Measurements from ENCODE around the gene ZWILCH.
A peak's percentile ranks its signal among the peaks of the same experiment; 100 is the strongest.

ZWILCH gene

DNA sequence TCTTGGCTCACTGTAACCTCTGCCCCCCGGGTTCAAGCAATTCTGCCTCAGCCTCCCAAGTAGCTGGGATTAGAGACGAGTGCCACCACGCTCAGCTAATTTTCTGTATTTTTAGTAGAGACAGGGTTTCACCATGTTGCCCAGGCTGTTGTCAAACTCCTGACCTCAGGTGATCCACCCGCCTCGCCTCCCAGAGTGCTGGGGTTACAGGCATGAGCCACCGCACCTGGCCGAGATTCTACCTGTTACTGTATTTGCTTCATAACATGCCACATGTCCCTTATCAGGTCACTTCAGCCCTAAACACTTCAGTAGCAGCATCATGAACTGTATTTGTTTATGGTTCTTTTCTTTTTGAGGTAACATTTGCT lies 68.2 kb downstream of the ZWILCH start:
- Histone ChIP-seq H3K27me3 (ENCODE audit: control insufficient read depth, insufficient read depth, low read length) (no peaks in the 10 kb centered on the region), H3K4me3 (ENCODE audit: low read length) (no peak overlapping the region), H3K36me3 (ENCODE audit: control insufficient read depth, low read depth, low read length) (no peaks in the 10 kb centered on the region)

DNA sequence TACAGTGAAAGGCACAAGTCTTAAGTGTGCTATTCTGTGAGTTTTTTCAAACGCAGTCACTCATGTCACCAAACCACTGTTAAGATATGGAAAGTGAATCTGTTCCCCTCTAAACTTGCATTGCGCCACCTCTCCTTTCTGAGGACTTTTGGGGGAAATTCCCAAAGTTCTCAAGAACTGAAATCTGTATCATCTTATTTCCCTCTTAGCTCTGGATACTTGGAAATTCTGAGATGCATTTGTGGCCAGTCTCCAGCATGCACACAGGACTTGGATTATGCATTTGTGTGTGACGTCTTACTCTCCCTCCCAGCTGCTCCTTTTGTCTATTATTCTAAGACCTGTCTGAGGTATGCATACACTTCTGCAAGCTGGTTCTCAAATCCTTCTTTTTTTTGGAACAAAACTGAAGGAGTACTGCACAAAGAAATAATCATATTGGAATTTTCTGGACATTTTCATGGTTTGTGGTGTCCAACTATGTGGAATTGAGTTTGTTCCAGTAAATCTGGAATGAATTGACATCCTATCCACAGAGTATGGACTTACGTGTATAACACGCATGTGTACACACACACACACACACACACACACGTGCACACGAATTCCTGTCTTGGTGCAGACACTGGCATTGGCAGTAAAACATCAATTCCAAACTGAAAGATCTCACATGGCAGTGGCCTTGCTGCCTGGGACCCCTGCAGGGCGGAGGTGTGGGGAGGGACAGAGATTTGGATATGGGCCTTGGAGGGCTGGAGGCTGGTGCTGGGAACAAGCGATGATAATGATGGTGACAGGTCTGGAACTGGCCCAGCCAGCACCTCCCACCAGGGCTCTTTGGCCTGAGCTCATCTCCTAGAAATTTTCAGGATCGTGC lies 68.8 kb downstream of the ZWILCH start:
- Histone ChIP-seq H3K36me3 (ENCODE audit: control insufficient read depth, low read depth, low read length) (no peaks in the 10 kb centered on the region), H3K4me1 (ENCODE audit: control insufficient read depth, low read depth, low read length) (no peaks in the 10 kb centered on the region), H3K9ac (ENCODE audit: low read length) (no peak overlapping the region), H3K27me3 (ENCODE audit: control insufficient read depth, insufficient read depth, low read length) (no peaks in the 10 kb centered on the region), H3K27ac (ENCODE audit: low read length) (no peak overlapping the region), H3K9me3 (ENCODE audit: control insufficient read depth, low read depth, low read length) (no peaks in the 10 kb centered on the region), H3K4me3 (ENCODE audit: low read length) (no peak overlapping the region)

More for the DNA sequence above, 68.2 kb downstream of the ZWILCH start:
- H3K9me3 ChIP-seq (ENCODE audit: control insufficient read depth, low read depth, low read length), result no peaks in the 10 kb centered on the region
- H3K9ac ChIP-seq (ENCODE audit: low read length), result no peak overlapping the region
- no peak overlapping the region for H3K27ac ChIP-seq (ENCODE audit: low read length)
- no peaks in the 10 kb centered on the region for H3K4me1 ChIP-seq (ENCODE audit: control insufficient read depth, low read depth, low read length)

DNA sequence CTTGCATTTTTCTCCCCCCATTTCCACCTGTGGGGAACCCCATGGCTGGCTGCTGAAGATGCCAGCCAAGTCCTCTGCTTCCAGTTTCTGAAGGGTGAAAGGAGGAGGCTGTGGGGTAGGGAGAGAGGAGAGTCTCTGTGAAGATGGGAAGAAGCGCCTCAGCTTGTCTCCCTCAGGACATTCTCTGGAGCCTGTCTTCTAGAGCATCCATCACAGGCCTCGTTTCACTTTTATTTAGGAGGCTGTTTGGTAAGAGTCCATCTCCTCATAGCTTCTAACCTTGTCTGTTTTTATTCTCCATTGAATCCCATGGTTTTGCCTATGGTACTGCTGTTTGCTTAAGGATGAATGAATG lies 69.4 kb downstream of the ZWILCH start:
- no peaks in the 10 kb centered on the region for H3K9me3 ChIP-seq (ENCODE audit: control insufficient read depth, low read depth, low read length)
- H3K27ac ChIP-seq (ENCODE audit: low read length), result no peak overlapping the region
- H3K9ac ChIP-seq (ENCODE audit: low read length), result no peak overlapping the region
- no peak overlapping the region for H3K4me3 ChIP-seq (ENCODE audit: low read length)
- H3K27me3 ChIP-seq (ENCODE audit: control insufficient read depth, insufficient read depth, low read length), result no peaks in the 10 kb centered on the region
- no peaks in the 10 kb centered on the region for H3K4me1 ChIP-seq (ENCODE audit: control insufficient read depth, low read depth, low read length)
- H3K36me3 ChIP-seq (ENCODE audit: control insufficient read depth, low read depth, low read length), result no peaks in the 10 kb centered on the region

DNA sequence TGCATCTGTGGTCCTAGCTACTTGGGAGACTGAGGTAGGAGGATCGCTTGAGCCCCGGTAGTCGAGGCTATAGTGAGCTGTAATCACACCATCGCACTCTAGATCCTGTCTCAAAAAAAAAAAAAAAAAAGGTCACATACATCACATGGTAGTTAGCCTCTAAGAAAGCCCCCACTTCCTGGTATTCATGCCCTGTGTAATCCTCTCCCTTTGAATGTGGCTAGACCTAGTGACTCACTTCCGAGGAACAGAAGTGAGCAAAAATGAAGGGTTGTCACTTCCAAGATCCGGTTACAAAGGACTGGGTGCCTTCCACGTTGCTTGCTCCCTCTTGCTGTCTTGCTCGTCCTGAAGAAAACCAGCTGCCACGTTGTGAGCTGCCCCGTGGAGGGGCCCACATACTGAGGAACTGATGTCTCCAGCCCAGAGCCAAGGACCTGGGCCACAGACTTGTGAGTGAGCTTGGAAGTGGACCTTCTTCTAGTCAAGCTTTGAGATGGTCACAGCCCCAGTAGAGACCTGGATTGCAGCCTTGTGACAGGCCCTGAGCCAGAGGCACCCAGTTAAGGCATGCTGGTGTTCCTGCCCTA lies 73.3 kb downstream of the ZWILCH start:
- no peaks in the 10 kb centered on the region for H3K4me1 ChIP-seq (ENCODE audit: control insufficient read depth, low read depth, low read length)
- no peak overlapping the region for H3K9ac ChIP-seq (ENCODE audit: low read length)
- H3K27me3 ChIP-seq (ENCODE audit: control insufficient read depth, insufficient read depth, low read length), result no peaks in the 10 kb centered on the region
- no peak overlapping the region for H3K4me3 ChIP-seq (ENCODE audit: low read length)
- no peaks in the 10 kb centered on the region for H3K9me3 ChIP-seq (ENCODE audit: control insufficient read depth, low read depth, low read length)
- no peaks in the 10 kb centered on the region for H3K36me3 ChIP-seq (ENCODE audit: control insufficient read depth, low read depth, low read length)
- no peak overlapping the region for H3K27ac ChIP-seq (ENCODE audit: low read length)

DNA sequence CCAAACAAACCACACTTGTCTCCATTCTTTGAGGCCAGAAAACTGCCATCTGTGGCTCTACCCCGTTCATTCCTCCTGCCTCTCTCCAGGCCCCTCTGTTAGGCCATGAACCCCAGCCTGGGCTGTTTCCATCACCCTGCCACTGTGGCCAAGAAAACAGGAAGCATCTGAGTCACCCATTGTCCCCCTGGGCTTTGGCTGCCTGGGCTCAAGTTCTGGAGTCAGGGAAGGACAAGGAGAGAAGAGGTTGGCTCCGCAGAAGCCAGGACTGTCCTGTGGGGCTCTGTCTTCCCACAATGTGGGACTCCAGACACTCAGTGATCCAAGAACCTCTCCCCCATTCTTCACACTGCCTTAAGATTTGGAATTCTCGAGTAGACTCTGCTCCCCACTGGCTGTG lies 75.5 kb downstream of the ZWILCH start:
- Histone ChIP-seq H3K27me3 (ENCODE audit: control insufficient read depth, insufficient read depth, low read length) (no peaks in the 10 kb centered on the region), H3K4me1 (ENCODE audit: control insufficient read depth, low read depth, low read length) (no peaks in the 10 kb centered on the region), H3K9me3 (ENCODE audit: control insufficient read depth, low read depth, low read length) (no peaks in the 10 kb centered on the region), H3K9ac (ENCODE audit: low read length) (no peak overlapping the region), H3K4me3 (ENCODE audit: low read length) (no peak overlapping the region), H3K36me3 (ENCODE audit: control insufficient read depth, low read depth, low read length) (no peaks in the 10 kb centered on the region), H3K27ac (ENCODE audit: low read length) (no peak overlapping the region)

DNA sequence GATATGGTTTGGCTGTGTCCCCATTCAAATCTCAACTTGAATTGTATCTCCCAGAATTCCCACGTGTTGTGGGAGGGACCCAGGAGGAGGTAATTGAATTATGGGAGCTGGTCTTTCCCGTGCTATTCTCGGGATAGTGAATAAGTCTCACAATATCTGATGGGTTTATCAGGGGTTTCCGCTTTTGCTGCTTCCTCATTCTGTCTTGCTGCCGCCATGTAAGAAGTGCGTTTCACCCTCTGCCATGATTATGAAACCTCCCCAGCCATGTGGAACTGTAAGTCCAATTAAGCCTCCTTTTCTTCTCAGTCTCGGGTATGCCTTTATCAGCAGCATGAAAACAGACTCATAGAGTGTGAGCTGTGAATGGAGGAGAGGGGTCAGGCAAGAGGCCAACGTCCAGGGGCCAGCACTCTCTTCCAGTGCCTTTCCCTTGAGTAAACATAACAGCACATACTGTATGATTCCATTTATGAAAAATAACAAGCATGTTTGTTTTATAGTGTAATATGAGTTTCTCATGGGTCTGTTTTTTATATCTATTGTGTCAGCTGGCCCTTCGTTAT lies 76.9 kb downstream of the ZWILCH start:
- Histone ChIP-seq H3K9ac (ENCODE audit: low read length) (no peak overlapping the region), H3K4me3 (ENCODE audit: low read length) (no peak overlapping the region), H3K27me3 (ENCODE audit: control insufficient read depth, insufficient read depth, low read length) (no peaks in the 10 kb centered on the region), H3K27ac (ENCODE audit: low read length) (no peak overlapping the region), H3K4me1 (ENCODE audit: control insufficient read depth, low read depth, low read length) (peaks cover 4% of the 10 kb centered on the region), H3K9me3 (ENCODE audit: control insufficient read depth, low read depth, low read length) (no peaks in the 10 kb centered on the region), H3K36me3 (ENCODE audit: control insufficient read depth, low read depth, low read length) (no peaks in the 10 kb centered on the region)

DNA sequence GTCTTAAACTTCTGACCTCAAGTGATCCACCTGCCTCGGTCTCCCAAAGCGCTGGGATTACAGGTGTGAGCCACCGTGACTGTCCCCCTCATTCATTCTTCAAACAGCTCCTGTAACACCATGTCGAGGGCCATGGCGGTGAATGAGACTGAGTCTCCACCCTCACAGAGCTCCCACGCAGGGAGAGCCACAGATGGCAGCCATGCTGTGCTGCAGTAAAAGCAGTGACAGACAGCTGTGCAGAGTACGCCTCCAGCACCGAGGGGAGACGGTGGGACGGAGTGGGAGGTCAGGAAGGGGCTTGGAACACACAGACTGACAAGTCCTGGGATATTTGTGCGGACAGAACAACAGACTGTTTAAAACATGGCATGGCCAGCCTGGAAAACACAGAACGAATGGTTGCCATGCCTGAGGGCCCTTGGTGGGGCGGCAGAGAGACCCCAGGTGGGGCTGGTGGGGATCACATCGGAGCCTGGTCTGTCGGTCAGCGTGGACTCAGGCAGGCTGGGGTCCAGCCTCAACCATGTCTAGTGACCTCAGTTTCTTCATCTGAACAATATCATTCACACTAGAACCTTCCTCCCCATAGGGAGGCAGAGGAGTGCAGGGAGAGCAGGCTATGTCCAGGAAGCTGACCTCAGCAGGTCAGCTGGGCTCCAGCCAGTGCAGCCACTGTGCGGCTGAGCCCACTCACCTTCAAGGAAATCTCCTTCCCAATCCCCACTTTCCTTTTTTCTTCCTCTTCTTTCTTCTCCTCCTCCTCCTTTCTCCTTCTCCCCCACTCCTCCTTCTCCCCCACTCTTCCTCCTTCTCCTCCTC lies 81.2 kb downstream of the ZWILCH start:
- H3K36me3 ChIP-seq (ENCODE audit: control insufficient read depth, low read depth, low read length), result no peaks in the 10 kb centered on the region
- H3K4me1 ChIP-seq (ENCODE audit: control insufficient read depth, low read depth, low read length), result peaks cover 4% of the 10 kb centered on the region
- H3K9me3 ChIP-seq (ENCODE audit: control insufficient read depth, low read depth, low read length), result no peaks in the 10 kb centered on the region
- H3K4me3 ChIP-seq (ENCODE audit: low read length), result no peak overlapping the region
- H3K27ac ChIP-seq (ENCODE audit: low read length), result no peak overlapping the region
- H3K9ac ChIP-seq (ENCODE audit: low read length), result no peak overlapping the region
- no peaks in the 10 kb centered on the region for H3K27me3 ChIP-seq (ENCODE audit: control insufficient read depth, insufficient read depth, low read length)

DNA sequence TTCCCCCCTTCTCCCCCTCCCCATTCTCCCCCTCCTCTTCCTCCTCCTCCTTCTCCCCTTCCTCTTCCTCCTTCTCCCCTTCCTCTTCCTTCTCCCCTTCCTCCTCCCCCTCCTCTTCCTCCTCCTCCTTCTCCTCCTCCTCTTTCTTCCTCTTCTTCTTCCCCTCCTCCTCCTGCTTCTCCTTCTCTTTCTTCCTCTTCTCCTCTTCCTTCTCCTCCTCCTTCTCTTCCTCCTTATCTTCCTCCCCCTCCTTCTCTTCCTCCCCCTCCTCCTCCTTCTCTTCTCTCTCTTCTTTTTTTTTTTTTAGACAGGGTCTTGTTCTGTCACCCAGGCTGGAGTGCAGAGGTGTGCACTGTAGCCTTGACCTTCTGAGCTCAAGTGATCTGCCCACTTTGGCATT lies 81.9 kb downstream of the ZWILCH start:
- Histone ChIP-seq H3K36me3 (ENCODE audit: control insufficient read depth, low read depth, low read length) (no peaks in the 10 kb centered on the region), H3K27me3 (ENCODE audit: control insufficient read depth, insufficient read depth, low read length) (no peaks in the 10 kb centered on the region), H3K9me3 (ENCODE audit: control insufficient read depth, low read depth, low read length) (no peaks in the 10 kb centered on the region), H3K4me3 (ENCODE audit: low read length) (no peak overlapping the region), H3K27ac (ENCODE audit: low read length) (no peak overlapping the region), H3K4me1 (ENCODE audit: control insufficient read depth, low read depth, low read length) (peaks cover 4% of the 10 kb centered on the region), H3K9ac (ENCODE audit: low read length) (no peak overlapping the region)

DNA sequence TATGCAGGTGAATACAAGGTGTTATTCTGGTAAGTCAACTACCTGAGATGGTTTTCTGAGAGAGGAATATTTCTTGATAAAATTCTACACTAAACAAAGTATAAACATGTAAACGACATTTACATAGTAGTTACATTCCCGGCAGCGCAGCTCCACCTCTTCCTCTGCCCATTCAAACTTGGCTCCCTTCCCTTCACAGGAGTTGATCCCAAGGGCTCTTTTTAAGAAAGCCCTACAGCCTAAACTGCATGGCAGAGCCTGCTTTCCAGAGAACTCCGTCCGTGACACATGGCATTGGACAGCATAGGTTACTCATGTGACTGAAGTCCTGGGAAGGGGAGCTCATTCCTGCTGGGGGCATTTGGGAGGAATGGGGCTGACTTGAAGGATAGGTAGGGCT lies 82.6 kb downstream of the ZWILCH start:
- H3K9ac ChIP-seq (ENCODE audit: low read length), result no peak overlapping the region
- no peaks in the 10 kb centered on the region for H3K9me3 ChIP-seq (ENCODE audit: control insufficient read depth, low read depth, low read length)
- no peak overlapping the region for H3K27ac ChIP-seq (ENCODE audit: low read length)
- no peaks in the 10 kb centered on the region for H3K36me3 ChIP-seq (ENCODE audit: control insufficient read depth, low read depth, low read length)
- no peak overlapping the region for H3K4me3 ChIP-seq (ENCODE audit: low read length)
- peaks cover 4% of the 10 kb centered on the region for H3K4me1 ChIP-seq (ENCODE audit: control insufficient read depth, low read depth, low read length)
- H3K27me3 ChIP-seq (ENCODE audit: control insufficient read depth, insufficient read depth, low read length), result no peaks in the 10 kb centered on the region

DNA sequence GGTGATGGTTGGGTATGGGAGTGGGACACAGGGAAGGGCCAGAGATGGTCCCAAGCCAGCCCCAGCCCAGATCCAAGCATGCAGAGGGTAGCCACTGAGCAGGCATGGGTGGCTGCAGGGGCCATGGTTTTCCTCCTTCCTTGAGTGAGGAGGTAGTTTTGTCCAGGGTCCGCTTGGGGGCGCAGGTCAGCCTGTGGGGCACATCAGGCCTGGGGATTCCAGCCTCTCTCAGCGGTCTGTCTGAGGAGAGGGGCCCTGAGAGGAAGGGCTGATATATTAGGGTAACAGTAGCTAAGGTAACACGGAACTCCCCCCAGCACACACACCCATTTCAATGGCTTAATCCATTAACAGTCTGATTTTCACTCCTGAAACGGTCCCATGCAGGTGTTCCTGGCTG lies 83.4 kb downstream of the ZWILCH start:
- Histone ChIP-seq H3K4me1 (ENCODE audit: control insufficient read depth, low read depth, low read length) (peaks cover 4% of the 10 kb centered on the region), H3K27ac (ENCODE audit: low read length) (no peak overlapping the region), H3K9me3 (ENCODE audit: control insufficient read depth, low read depth, low read length) (no peaks in the 10 kb centered on the region), H3K27me3 (ENCODE audit: control insufficient read depth, insufficient read depth, low read length) (no peaks in the 10 kb centered on the region), H3K36me3 (ENCODE audit: control insufficient read depth, low read depth, low read length) (no peaks in the 10 kb centered on the region), H3K9ac (ENCODE audit: low read length) (no peak overlapping the region), H3K4me3 (ENCODE audit: low read length) (peak overlapping the region; percentile 4)

DNA sequence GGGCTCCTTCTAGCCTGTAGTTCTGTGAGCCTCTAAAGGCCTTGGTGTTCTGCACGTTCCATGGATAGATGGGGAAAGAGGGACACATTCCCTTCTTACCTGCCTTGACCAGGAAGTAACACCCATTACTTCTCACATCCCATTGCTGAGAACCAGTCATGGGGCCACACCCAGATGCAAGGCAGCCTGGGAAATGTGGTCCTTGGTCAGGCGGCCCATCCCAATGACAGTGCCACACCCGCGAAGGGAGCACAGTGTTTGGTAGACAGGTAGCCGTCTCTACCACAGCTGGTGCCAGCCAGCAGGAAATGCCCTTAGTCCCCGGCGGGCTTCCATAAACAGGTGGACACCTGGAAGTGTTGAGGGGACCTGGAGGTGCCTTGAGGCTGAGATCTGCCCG lies 83.8 kb downstream of the ZWILCH start:
- Histone ChIP-seq H3K9me3 (ENCODE audit: control insufficient read depth, low read depth, low read length) (no peaks in the 10 kb centered on the region), H3K9ac (ENCODE audit: low read length) (no peak overlapping the region), H3K4me3 (ENCODE audit: low read length) (peak overlapping the region; percentile 4), H3K27me3 (ENCODE audit: control insufficient read depth, insufficient read depth, low read length) (no peaks in the 10 kb centered on the region), H3K36me3 (ENCODE audit: control insufficient read depth, low read depth, low read length) (no peaks in the 10 kb centered on the region), H3K27ac (ENCODE audit: low read length) (no peak overlapping the region), H3K4me1 (ENCODE audit: control insufficient read depth, low read depth, low read length) (peaks cover 4% of the 10 kb centered on the region)
